Hepatocyte (in vitro differentiated cells): ENCODE results near the gene HOXA6. TPM values are rescaled to one million over a fixed set of nuclear protein-coding genes. Genes with fewer than 3 reads are reported as not detected.
A peak's percentile ranks its signal among the peaks of the same experiment; 100 is the strongest.

Experiments
- DNase-seq: peaks from one replicate; pipeline ENCODE4 v3.0.0-alpha.2; 2016; ENCODE audit warnings: low spot score
- H2AFZ ChIP-seq: fragments of 200-600 bp; sonication (generic); 2 replicates; pipeline ENCODE4 v1.6.0; 2016; ENCODE audit warnings: antibody characterized with exemption, mild to moderate bottlenecking
- H3K27ac ChIP-seq: fragments of 200-600 bp; sonication (generic); 2 replicates; pipeline ENCODE4 v1.5.1; 2016; ENCODE audit warnings: mild to moderate bottlenecking
- H3K27me3 ChIP-seq: fragments of 200-600 bp; sonication (generic); 2 replicates; pipeline ENCODE4 v1.6.1; 2016
- H3K36me3 ChIP-seq: fragments of 200-600 bp; sonication (generic); replicated peaks from 2 replicates; pipeline ENCODE4 v1.5.1; 2016; ENCODE audit warnings: low read depth; ENCODE audit not compliant: insufficient read depth
- H3K4me1 ChIP-seq: fragments of 200-600 bp; sonication (generic); 2 replicates; pipeline ENCODE4 v1.5.1; 2016; ENCODE audit warnings: mild to moderate bottlenecking, moderate library complexity; ENCODE audit not compliant: insufficient read depth
- H3K4me2 ChIP-seq: fragments of 200-600 bp; sonication (generic); 2 replicates; pipeline ENCODE4 v1.6.0; 2016
- H3K4me3 ChIP-seq: fragments of 200-600 bp; sonication (generic); 2 replicates; pipeline ENCODE4 v1.5.1; 2016; ENCODE audit warnings: mild to moderate bottlenecking
- H3K79me2 ChIP-seq: fragments of 200-600 bp; sonication (generic); 2 replicates; pipeline ENCODE4 v1.6.0; 2017; ENCODE audit warnings: mild to moderate bottlenecking
- H3K9me2 ChIP-seq: fragments of 200-600 bp; sonication (generic); replicated peaks from 2 replicates; pipeline ENCODE4 v1.6.0; 2017; ENCODE audit warnings: mild to moderate bottlenecking; ENCODE audit not compliant: insufficient read depth
- H3K9me3 ChIP-seq: fragments of 200-600 bp; sonication (generic); 2 replicates; pipeline ENCODE4 v1.5.1; 2016; ENCODE audit warnings: low read depth, mild to moderate bottlenecking
- H4K20me1 ChIP-seq: fragments of 200-600 bp; sonication (generic); 2 replicates; pipeline ENCODE4 v1.6.0; 2016; ENCODE audit warnings: mild to moderate bottlenecking; ENCODE audit not compliant: insufficient read depth, poor library complexity, severe bottlenecking
- CTCF ChIP-seq: fragments of 200-600 bp; sonication (generic); IDR thresholded peaks from 2 replicates; pipeline ENCODE4 v1.5.1; 2016; ENCODE audit warnings: antibody characterized with exemption, mild to moderate bottlenecking; ENCODE audit not compliant: poor library complexity
- EZH2 ChIP-seq: fragments of 200-600 bp; sonication (generic); IDR thresholded peaks from 2 replicates; pipeline ENCODE4 v1.6.1; 2016; ENCODE audit warnings: antibody characterized with exemption, mild to moderate bottlenecking, borderline replicate concordance
- EZH2phosphoT487 ChIP-seq: fragments of 200-600 bp; sonication (generic); IDR thresholded peaks from one replicate; pipeline ENCODE4 v1.6.1; 2018; ENCODE audit warnings: antibody characterized with exemption, mild to moderate bottlenecking, low read depth, moderate library complexity; ENCODE audit not compliant: unreplicated experiment, severe bottlenecking
- WGBS: methylation state at CpG from one replicate; pipeline ENCODE4 v1.1.6; 2016; ENCODE audit warnings: low lambda C conversion rate; ENCODE audit errors: missing lambda C conversion rate; 5-methylcytosine and 5-hydroxymethylcytosine counted together
- polyA plus RNA-seq: library from polyadenylated mRNA; unstranded; fragments of >200 nt; fragmentation: Nextera tagmentation; extraction: Ambion mirVana; gene quantifications from 2 replicates; pipeline ENCODE4 v1.2.1, GENCODE V29; 2016
- total RNA-seq: library from RNA; depleted of rRNA; stranded (reverse); fragments of >200 nt; gene quantifications from 2 replicates; pipeline ENCODE4 v1.2.3, GENCODE V29; 2014

Gene HOXA6
- total and polyA plus RNA-seq, 2 experiments from 2014 or later = 0.23 TPM; not detected in 1

GRCh38 chr7:27173511-27173955 lies 26.0 kb upstream of the HOXA6 start:
- Histone ChIP-seq H3K4me3 (peak overlapping the region; percentile 61), H3K27ac (peak overlapping the region; percentile 96), H3K9me2 (no peaks in the 10 kb centered on the region), H3K36me3 (no peaks in the 10 kb centered on the region), H4K20me1 (peaks cover 16% of the 10 kb centered on the region), H3K79me2 (peaks cover 99% of the 10 kb centered on the region), H3K9me3 (no peaks in the 10 kb centered on the region), H3K4me1 (peaks cover 10% of the 10 kb centered on the region), H3K27me3 (peaks cover 99% of the 10 kb centered on the region), H3K4me2 (peak overlapping the region; percentile 96), H2AFZ (peak overlapping the region; percentile 45)
- no peak for DNase-seq
- peak; percentile 28 for TF ChIP-seq EZH2phosphoT487
- TF ChIP-seq EZH2 = peak; percentile 71
- TF ChIP-seq CTCF = no peak
- WGBS = 1% methylated on average over 40 of the region's 59 CpGs

GRCh38 chr7:27172823-27173510 lies 25.4 kb upstream of the HOXA6 start:
- DNase-seq = no peak
- H3K36me3 ChIP-seq = no peaks in the 10 kb centered on the region
- H2AFZ ChIP-seq = peak overlapping the region; percentile 45
- whole genome bisulfite sequencing = 2% methylated on average over 54 of the region's 58 CpGs
- H3K27ac ChIP-seq = peak overlapping the region; percentile 96
- no peaks in the 10 kb centered on the region for H3K9me3 ChIP-seq
- TF ChIP-seq EZH2phosphoT487 = peak; percentile 58
- TF ChIP-seq CTCF = no peak
- TF ChIP-seq EZH2 = peak; percentile 90
- H4K20me1 ChIP-seq = peaks cover 16% of the 10 kb centered on the region
- peaks cover 12% of the 10 kb centered on the region for H3K4me1 ChIP-seq
- no peaks in the 10 kb centered on the region for H3K9me2 ChIP-seq
- peak overlapping the region; percentile 61 for H3K4me3 ChIP-seq
- H3K4me2 ChIP-seq = peak overlapping the region; percentile 96
- H3K79me2 ChIP-seq = peaks cover 99% of the 10 kb centered on the region
- H3K27me3 ChIP-seq = peaks cover 99% of the 10 kb centered on the region

- peaks cover 18% of the 10 kb centered on the region for H3K4me1 ChIP-seq
- H3K4me2 ChIP-seq = peak overlapping the region; percentile 96
- H4K20me1 ChIP-seq = peaks cover 16% of the 10 kb centered on the region
- no peaks in the 10 kb centered on the region for H3K9me3 ChIP-seq
- H2AFZ ChIP-seq = no peak overlapping the region
- peak overlapping the region; percentile 61 for H3K4me3 ChIP-seq
- no peak for DNase-seq
- TF ChIP-seq CTCF = no peak
- no peak for TF ChIP-seq EZH2
- TF ChIP-seq EZH2phosphoT487 = no peak
- H3K27me3 ChIP-seq = peaks cover 100% of the 10 kb centered on the region
- 19% methylated on average over 9 of the region's 10 CpGs for WGBS
- no peaks in the 10 kb centered on the region for H3K9me2 ChIP-seq
- peak overlapping the region; percentile 96 for H3K27ac ChIP-seq
- H3K79me2 ChIP-seq = peaks cover 99% of the 10 kb centered on the region
- H3K36me3 ChIP-seq = no peaks in the 10 kb centered on the region
Observed at GRCh38 chr7:27172315-27172774, 24.8 kb upstream of the HOXA6 start.
